GM19099 (cell line): Measurements from ENCODE around the gene WDR59.

Experiments used
- POLR2A ChIP-seq: IDR thresholded peaks from 3 replicates; pipeline ENCODE4 v1.6.1; 2011; ENCODE audit warnings: low read depth; ENCODE audit not compliant: insufficient read length; ENCODE audit errors: extremely low read depth

The WDR59 gene, protein sequence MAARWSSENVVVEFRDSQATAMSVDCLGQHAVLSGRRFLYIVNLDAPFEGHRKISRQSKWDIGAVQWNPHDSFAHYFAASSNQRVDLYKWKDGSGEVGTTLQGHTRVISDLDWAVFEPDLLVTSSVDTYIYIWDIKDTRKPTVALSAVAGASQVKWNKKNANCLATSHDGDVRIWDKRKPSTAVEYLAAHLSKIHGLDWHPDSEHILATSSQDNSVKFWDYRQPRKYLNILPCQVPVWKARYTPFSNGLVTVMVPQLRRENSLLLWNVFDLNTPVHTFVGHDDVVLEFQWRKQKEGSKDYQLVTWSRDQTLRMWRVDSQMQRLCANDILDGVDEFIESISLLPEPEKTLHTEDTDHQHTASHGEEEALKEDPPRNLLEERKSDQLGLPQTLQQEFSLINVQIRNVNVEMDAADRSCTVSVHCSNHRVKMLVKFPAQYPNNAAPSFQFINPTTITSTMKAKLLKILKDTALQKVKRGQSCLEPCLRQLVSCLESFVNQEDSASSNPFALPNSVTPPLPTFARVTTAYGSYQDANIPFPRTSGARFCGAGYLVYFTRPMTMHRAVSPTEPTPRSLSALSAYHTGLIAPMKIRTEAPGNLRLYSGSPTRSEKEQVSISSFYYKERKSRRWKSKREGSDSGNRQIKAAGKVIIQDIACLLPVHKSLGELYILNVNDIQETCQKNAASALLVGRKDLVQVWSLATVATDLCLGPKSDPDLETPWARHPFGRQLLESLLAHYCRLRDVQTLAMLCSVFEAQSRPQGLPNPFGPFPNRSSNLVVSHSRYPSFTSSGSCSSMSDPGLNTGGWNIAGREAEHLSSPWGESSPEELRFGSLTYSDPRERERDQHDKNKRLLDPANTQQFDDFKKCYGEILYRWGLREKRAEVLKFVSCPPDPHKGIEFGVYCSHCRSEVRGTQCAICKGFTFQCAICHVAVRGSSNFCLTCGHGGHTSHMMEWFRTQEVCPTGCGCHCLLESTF

DNA sequence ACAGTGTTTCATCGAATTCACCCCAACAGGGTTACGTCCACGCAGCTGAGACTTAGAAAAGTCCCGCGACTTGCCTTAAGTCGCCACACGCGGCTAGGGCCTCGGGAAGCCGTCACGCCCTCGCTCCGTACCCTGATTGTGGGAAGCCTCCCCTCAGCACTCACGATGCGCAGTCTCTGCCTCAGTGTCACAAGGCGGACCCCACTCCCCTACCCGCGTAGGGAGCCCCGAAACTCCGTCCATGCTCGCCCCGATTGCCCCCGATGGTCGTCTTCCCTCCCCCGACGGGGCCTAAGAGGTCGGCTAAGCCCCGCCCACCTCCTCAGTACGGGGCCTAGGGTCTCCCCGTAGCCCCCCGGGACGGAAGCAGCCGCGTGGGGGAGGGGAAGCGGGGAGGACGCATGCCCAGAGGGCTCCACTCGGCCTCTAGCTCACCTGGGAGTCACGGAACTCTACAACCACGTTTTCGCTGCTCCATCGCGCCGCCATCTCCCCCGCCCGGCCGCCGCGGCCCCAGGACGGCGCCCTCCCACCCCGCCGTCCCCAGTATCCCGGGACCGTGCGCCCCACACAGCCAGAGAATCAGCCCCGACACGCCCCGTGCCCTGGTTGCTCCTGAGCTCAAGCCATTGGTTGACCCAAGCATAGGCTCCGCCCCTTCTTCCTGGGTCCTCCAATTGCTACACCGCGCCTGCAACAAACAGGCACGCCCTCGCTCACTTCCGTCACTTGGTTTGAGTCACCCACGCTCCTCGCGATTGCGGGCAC is at the start of gene WDR59:
Gene WDR59 (minus strand): TSS at position 595 of the 768 bp plus-strand sequence. CDS start 106 bp downstream, at position 489.
- peak; percentile 70 for TF ChIP-seq POLR2A

DNA sequence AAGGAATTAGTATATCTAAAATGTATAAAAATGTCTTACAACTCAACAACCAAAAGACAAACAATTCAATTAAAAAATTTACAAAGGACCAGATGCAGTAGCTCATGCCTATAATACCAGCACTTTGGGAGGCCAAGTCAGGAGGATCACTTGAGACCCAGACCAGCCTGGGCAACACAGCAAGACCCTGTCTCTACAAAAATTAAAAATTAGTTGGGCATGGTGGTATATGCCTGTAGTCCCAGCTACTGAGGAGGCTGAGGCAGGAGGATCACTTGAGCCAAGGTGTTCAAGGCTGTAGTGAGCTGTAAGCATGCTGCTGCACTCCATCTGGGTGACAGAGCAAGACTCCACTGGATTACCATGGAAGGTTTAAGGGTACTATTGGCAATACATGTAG is 47.7 kb upstream of the WDR59 start:
- TF ChIP-seq POLR2A: no peak

DNA sequence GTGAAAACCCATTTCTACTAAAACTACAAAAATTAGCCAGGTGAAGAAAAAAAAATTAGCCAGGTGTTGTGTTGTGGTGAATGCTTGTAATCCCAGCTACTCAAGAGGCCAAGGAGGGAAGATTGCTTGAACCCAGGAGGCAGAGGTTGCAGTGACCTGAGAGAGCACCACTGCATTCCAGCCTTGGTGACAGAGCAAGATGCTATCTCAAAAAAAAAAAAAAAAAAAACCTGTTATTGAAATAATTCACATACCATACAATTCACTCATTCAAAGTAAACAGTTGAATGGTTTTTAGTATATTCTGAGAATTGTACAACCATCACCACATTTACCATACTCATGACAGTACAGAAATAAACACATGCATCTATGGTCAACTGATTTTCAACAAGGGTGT is 44.9 kb upstream of the WDR59 start:
- no peak for TF ChIP-seq POLR2A

DNA sequence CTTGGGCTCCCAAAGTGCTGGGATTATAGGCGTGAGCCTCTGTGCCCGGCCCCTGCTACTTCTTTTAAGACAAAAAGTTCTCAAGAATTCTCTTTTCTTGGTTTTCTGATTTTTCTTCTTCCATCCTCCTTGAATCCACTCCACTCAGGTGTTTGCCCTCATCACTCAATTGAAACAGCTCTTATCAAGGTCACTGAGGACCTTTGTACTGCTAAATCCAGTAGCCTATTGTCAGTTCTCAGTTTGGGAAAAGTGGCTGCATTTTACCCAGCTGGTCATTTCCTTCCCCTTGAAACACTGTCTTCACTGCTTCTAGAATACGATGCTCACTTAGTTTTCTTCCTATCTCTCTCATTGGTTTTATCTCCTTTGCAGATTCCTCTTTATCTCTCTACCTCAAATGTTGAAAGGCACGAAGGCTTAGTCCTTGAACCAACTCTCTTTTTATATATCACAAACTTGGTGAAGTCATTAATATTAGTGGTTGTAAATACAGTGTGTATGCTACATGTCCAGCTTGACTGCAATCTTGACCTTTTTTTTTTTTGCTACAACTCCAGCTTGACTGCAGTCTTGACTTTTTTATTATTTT is 43.7 kb upstream of the WDR59 start:
- no peak for TF ChIP-seq POLR2A

DNA sequence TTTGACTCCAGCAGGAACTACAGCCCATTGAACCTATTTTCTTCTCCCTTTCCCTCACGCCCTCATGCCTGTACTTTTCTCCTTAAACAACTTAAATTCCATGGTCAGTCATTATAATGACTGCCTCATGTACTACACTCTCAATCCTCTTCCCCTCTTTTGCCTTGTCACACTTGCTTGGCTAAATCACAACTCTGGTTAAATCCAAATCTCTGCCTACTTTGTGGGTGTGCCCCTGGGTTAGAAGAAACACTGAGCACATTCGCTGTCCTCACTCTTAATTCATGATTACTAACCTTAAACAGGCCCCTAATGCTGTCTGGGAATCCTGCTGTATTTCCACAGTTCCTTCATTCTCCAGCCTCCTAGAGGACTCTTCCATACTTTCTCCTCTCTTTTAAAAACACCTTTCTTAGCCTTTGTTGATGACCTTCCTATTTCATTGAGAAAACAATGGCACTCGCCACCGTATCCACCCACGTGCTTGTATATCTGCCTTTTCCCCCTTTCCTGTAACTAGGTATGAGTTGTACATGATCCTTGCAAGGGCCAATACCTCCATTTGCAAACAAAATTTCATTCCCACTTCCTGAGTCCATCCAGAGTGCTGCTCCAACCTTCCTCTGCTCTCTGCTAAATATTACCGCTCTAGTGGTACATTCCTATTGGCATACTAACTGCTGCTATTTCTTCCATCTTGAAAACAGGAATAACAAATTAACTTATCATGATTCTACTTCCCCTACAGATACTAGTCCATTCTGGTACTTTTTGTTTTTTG is 42.8 kb upstream of the WDR59 start:
- no peak for TF ChIP-seq POLR2A

DNA sequence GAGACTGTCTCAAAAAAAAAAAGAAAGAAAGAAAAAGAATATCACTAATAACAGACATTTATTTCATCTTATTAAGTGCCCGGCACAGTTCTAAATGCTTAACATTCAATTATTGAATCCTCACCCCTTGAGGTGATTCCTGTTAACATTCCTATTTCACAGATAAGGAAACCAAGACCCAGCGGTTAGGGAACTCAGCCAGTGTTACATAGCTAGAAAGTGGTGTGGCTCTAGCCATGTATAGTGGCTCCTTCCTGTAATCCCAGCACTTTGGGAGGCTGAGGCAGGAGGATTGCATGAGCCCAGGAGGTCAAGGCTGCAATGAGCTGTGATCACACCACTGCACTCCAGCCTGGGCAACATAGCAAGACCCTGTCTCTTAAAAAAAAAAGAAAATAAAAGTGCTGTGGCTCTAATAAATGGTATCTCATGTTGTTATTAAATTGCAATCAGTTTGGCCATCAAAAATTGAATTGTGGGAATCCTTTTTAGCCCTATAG is 42.0 kb upstream of the WDR59 start:
- TF ChIP-seq POLR2A: no peak

DNA sequence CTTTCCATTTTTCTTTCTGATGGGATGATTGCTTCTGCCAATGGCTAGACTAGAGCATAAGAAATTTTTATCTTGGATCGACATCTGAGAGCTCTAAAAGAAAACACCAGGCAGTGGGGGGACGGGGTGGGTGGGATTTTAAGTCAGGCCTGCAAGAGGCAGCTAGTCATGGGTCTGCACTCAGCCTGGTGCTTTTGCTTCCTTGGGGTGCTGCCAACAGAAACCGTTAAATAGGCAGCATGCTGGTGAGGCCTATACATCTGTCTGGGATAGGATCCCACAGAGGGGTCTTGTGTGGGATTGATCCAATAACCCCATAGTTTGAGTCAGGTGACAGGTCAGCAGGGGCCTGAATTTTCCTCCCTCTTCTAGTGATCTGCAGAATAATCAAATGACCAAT is 40.8 kb upstream of the WDR59 start:
- TF ChIP-seq POLR2A: no peak

DNA sequence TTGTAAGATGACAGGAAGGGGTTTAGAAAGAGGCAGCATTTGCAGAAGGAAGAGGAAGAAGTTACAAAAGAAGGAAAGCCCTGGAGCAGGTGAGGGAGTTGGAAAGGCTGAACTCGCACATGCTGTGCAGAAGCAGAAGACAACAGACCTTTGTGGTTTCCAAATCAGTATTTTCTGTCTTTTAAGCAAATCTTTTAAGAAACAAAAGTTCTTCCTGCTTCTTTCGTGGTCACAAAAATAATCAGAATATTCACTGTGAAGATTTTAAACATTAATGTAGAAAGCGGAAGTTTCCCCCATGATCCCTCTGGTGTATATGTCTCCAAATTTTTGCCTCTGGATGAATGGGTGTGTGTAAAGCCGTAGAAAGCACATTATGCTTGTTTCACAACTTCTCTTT is 39.7 kb upstream of the WDR59 start:
- no peak for TF ChIP-seq POLR2A

DNA sequence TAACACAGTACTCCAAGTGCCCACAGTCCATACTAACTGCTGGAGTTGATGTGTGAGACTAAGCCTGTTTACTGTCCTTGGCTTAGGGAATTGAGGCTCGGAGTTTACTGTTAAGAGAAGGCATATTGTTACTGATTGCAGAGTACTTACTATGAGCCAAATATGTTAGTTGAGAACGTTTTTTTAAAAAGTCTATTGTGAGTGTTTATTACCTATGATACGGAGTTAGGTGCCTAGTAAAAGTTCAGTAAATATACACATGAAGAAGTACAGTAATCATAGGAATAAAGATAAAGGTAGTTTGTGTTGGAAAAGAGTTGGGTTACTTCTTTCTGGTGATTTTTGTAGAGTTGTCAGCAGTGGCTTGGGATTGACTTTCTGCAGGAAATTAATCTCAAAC is 39.3 kb upstream of the WDR59 start:
- no peak for TF ChIP-seq POLR2A

DNA sequence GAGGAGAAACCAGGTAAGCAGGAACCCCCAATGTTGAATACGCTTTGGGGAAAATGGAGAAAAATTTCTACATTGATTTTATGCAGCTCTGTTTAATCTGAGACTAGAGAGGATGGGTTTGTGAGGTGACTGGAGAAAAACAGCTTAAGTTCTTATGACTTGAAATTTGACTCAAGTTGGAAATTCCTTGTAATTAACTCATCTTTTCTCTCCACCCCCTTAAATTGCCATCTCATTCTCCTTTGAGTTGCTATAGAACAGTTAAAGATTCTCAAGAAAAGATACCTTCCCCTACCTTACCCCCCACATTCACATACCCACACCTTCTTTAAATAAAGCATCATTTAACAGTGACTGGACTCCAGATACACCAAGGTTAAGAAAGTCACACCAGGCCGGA is 38.1 kb upstream of the WDR59 start:
- no peak for TF ChIP-seq POLR2A

DNA sequence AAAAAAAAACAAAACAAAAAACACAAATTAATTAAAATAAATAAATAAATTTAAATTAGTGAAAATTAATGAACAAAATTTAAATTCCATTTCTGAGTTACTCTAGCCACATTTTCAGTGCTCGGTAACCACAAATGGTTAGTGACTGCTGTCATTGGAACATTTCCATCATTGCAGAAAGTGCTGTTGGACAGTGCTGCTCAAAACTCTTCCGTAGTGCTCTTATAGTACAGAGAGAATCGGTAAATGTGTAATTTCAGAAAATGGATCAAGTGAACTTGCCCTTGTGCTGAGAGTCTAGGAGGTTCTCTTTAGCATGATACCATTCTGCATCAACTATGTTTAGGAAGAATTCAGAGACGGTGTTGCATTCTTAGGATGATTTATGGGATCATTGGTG is 37.6 kb upstream of the WDR59 start:
- TF ChIP-seq POLR2A: no peak

DNA sequence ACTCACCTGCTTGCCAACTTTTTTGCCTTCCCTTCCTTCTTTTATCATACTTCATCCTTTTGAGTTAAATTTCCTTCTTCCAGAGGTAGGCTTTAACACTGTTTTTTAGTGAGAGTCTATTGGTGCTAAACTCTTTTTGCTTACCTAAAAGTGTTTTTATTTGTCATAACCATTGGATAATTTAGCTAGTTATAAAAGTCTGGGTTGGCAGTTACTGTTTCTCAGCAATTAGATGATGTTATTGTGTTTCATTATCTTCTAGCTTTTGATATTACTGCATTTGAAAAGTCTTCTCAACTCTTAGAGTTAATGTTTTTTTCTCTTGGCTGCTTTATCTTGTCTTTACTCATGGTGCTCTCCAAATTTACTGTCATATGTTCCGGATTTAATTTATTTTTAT is 36.5 kb upstream of the WDR59 start:
- no peak for TF ChIP-seq POLR2A

DNA sequence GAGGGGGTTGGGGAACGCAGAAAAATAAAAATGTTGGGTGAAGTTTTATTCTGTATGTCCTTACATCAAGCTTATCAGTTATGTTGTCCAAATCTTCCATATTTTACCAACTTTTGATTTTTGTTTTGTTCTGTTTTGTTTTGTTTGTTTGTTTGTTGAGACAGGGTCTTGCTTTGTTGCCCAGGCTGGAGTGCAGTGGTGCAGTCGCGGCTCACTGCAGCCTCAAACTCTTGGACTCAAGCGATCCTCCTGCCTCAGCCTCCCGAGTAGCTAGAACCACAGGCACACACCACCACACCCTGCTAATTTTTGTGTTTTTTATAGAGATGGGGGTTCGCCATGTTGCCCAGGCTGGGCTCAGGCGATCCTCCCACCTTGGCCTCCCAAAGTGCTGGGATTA is 34.7 kb upstream of the WDR59 start:
- no peak for TF ChIP-seq POLR2A

DNA sequence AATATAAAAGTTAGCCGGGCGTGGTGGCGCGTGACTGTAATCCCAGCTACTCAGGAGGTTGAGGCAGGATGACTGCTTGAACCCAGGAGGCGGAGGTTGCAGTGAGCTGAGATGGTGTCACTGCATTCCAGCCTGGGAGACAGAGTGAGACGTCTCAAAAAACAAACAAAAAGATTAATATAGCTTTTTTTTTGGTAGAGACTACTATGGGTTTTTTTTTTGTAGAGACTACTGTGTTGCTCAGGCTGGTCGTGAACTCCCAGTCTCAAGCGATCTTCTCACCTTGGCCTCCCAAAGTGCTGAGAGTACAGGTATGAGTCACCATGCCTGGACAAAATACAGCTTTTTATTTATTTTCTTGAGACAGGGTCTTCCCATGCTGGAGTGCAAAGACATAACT is 34.1 kb upstream of the WDR59 start:
- TF ChIP-seq POLR2A: no peak
